ENCODE results near the gene NELFCD. TPM values are rescaled to one million over a fixed set of nuclear protein-coding genes. Genes with fewer than 3 reads are reported as not detected.
A peak's percentile ranks its signal among the peaks of the same experiment; 100 is the strongest.

The NELFCD gene
- total RNA-seq, 1 experiment from 2014 or later = 88.2 TPM

DNA sequence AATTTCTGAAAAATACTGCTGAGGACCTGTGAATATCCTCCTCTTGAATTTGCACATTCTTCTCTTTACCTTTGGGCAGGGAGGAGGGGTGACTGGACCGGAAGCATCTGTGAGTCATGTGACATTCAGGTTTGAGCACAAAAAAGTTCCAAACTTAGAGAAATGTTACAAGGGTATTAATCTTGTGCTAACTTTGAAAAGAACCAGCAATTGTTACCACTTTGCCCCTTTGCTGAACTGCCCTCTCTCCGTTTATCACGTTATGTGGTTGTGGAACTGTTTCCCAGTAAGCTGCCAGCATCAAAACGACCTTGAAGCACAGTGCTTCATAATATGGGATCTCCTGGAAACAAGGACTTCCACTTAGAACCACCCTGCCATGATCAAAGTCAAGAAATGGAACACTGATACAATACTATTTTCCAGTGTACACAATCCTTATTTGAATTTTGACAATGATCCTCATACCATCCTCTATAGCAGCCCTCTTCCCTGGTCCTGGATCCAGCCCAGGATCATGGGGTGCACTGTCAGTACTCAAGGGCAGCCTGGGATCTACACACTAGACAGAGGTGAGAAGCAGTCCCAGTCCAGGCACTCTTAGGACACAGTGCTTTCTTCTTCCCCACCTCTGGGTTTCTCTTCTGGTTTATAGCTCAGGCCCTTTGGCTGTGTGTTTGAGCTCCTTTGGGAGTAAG lies 35.9 kb downstream of the NELFCD start:
- peak; percentile 39; the same call in 1 of the 2 replicates for ATAC-seq

DNA sequence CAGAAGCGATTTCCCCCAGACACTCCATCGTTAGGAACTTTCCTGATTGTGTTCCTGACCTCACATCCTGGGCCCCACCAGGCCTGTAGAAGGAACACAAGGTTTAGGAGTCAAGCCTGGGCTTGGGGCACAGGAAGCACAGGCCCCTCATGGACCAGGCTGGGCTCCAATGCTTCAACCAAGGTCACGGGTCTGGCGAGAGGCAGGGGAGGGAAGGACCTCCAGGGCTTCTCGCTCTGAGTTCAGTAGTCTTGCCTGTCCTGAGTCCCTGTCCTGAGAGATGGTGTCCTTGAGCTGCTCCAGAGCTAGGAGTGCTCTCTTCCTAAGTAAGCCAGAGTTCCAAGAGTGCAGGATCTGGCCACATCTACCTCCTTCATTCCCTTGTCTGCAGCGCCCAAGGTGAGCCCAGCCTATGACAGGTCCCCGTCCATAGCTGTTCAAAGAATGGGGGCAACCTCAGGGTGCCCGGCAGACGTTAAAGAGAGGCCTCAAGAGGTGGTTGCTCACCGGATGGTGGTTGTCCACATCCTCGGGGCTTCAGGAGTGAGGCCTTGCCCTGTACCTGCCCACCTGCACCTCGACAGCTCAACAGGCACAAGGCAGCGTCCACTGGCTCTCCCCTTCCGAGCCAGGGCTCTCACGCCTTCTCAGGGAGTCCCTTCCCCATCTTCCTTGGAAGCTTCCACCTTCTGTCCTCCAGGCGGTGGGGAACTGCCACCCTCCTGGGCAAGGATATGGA lies 36.6 kb downstream of the NELFCD start:
- ATAC-seq (0 out of 2 replicates have a peak, but pooled peaks have one; percentile 37), DNase-seq (ENCODE audit: low read depth, low spot score) (no peak)
- no peak overlapping the region for H3K4me3 ChIP-seq (replicated peaks in 1 of 2; ENCODE audit: low read depth in 1 of 2, low read length in 2 of 2)
- peaks cover 0 to 5% of the 10 kb centered on the region in 2 experiments; a peak in 2 of 4 replicates for H3K4me1 ChIP-seq (ENCODE audit: control insufficient read depth in 1 of 2, insufficient read depth in 2 of 2, low read length in 2 of 2)
- H2AFZ ChIP-seq (ENCODE audit: low read depth, low read length, poor library complexity, severe bottlenecking) = no peak overlapping the region
- CTCF ChIA-PET = no interaction called here
- POLR2A ChIA-PET = no interaction called here
- peaks cover 3 to 4% of the 10 kb centered on the region in 2 experiments; a peak in 2 of 4 replicates for H3K36me3 ChIP-seq (ENCODE audit: control insufficient read depth in 1 of 2, insufficient read depth in 2 of 2, low read length in 2 of 2)
- H3K27me3 ChIP-seq (ENCODE audit: insufficient read depth, low read length) = no peaks in the 10 kb centered on the region
- H3K9ac ChIP-seq (ENCODE audit: low read length) = no peak overlapping the region
- H4K20me1 ChIP-seq (ENCODE audit: insufficient read depth) = no peaks in the 10 kb centered on the region
- RAD21 ChIA-PET (ENCODE audit: low non-redundant PET in 1 of 2, low total read pairs in 2 of 2, uncharacterized antibody in 2 of 2, unreplicated experiment in 2 of 2) = no interaction called here
- H3K4me2 ChIP-seq (ENCODE audit: low read length) = no peak overlapping the region
- no peak overlapping the region for H3K27ac ChIP-seq (ENCODE audit: low read depth, low read length)
- TF ChIP-seq FOSL1 (IDR thresholded peaks at IDR 0.05; ENCODE audit: low read depth) (no peak), ELF1 (IDR thresholded peaks at IDR 0.05; ENCODE audit: borderline replicate concordance, low read depth) (no peak)
- TF ChIP-seq, protein P1, sequence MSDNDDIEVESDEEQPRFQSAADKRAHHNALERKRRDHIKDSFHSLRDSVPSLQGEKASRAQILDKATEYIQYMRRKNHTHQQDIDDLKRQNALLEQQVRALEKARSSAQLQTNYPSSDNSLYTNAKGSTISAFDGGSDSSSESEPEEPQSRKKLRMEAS (IDR thresholded peaks at IDR 0.05) = no peak
- no peaks in the 10 kb centered on the region for H3K9me3 ChIP-seq (ENCODE audit: control insufficient read depth in 1 of 2, insufficient read depth in 1 of 2, low read depth in 1 of 2, low read length in 2 of 2)
- H3K9me2 ChIP-seq (ENCODE audit: insufficient read depth) = no peaks in the 10 kb centered on the region
- BruUV-seq (replicated peaks) = no TSS peak
- H3K79me2 ChIP-seq (ENCODE audit: insufficient read depth, low read length) = no peaks in the 10 kb centered on the region
- intact Hi-C loops (cut with micrococcal nuclease) = no loop called here

More for the DNA sequence above, 35.9 kb downstream of the NELFCD start:
- BruUV-seq (replicated peaks) = no TSS peak
- H4K20me1 ChIP-seq (ENCODE audit: insufficient read depth) = no peaks in the 10 kb centered on the region
- intact Hi-C loops (cut with micrococcal nuclease) = no loop called here
- H3K27me3 ChIP-seq (ENCODE audit: insufficient read depth, low read length) = no peaks in the 10 kb centered on the region
- no peaks in the 10 kb centered on the region for H3K9me2 ChIP-seq (ENCODE audit: insufficient read depth)
- H3K9ac ChIP-seq (ENCODE audit: low read length) = no peak overlapping the region
- peak overlapping the region; percentile 13; the same call in 1 of the 2 replicates for H3K4me2 ChIP-seq (ENCODE audit: low read length)
- H3K4me1 ChIP-seq (ENCODE audit: control insufficient read depth in 1 of 2, insufficient read depth in 2 of 2, low read length in 2 of 2) = peaks cover 0 to 5% of the 10 kb centered on the region in 2 experiments; a peak in 2 of 4 replicates
- no peak overlapping the region for H3K4me3 ChIP-seq (replicated peaks in 1 of 2; ENCODE audit: low read depth in 1 of 2, low read length in 2 of 2)
- H3K9me3 ChIP-seq (ENCODE audit: control insufficient read depth in 1 of 2, insufficient read depth in 1 of 2, low read depth in 1 of 2, low read length in 2 of 2) = no peaks in the 10 kb centered on the region
- H3K36me3 ChIP-seq (ENCODE audit: control insufficient read depth in 1 of 2, insufficient read depth in 2 of 2, low read length in 2 of 2) = no peaks in the 10 kb centered on the region
- RAD21 ChIA-PET (ENCODE audit: low non-redundant PET in 1 of 2, low total read pairs in 2 of 2, uncharacterized antibody in 2 of 2, unreplicated experiment in 2 of 2) = interaction anchor here in 1 of 2 experiments (0.6 kb wide), 1 partner anchor 16 kb away, joined by 4 read pairs; no protein-coding TSS in a partner anchor
- DNase-seq (ENCODE audit: low read depth, low spot score) = no peak
- H2AFZ ChIP-seq (ENCODE audit: low read depth, low read length, poor library complexity, severe bottlenecking) = no peak overlapping the region
- no peaks in the 10 kb centered on the region for H3K79me2 ChIP-seq (ENCODE audit: insufficient read depth, low read length)
- H3K27ac ChIP-seq (ENCODE audit: low read depth, low read length) = no peak overlapping the region
- CTCF ChIA-PET = no interaction called here
- POLR2A ChIA-PET = no interaction called here
- no peak for TF ChIP-seq CBX3 (IDR thresholded peaks at IDR 0.05; ENCODE audit: low read depth)
- TF ChIP-seq EZH2phosphoT487 (IDR thresholded peaks at IDR 0.05; ENCODE audit: borderline replicate concordance) = no peak
- no peak for TF ChIP-seq FOSL1 (IDR thresholded peaks at IDR 0.05; ENCODE audit: low read depth)
